ENCODE measurements around the gene PHLDB3.
"Not testable (repeated sequence)": the region's sequence is repeated elsewhere in the genome, so short reads cannot be mapped to it uniquely, and the experiment has no call there.

The PHLDB3 gene

DNA sequence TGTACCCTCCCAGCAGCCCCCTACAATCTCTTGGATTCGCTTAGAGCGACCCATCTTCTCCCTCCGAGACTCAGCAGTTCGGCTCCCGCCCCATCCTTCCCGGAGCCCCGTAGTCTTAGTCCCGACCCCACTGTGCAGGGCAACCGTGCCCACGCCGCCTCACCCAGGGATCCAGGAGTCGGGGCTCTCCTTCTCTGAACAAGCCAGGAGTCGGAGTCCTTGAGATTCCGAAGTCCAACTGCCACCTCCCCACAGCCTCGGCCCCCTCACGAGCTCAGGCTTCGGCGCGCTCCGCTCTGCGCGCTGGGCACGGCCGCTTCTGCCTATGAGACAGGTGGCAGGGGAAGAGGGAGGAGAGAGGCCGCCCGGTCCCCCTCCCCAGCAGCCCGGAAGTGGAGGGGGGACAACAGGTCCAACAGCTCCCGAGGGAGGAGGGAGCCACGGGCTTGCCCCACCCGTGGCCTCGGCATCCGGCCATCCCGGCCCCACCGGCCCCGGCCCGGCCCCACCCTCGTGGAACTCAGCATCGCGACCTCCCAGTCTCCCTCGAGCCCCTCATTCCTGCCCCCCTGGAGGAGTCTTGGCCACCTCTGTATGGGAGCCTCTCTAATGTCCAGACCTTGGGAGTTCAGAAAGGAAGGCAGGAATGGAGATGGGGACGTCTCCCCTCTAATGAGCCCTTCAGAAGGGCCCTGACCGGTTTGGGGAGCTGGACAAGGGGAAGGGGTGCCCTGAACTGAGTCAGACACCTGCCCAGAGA is at the start of gene PHLDB3:
PHLDB3 (minus strand) TSS at position 321 of the 760 bp plus-strand sequence. CDS start 628 bp downstream, outside the sequence.
- DNase-seq = peak; percentile 54

DNA sequence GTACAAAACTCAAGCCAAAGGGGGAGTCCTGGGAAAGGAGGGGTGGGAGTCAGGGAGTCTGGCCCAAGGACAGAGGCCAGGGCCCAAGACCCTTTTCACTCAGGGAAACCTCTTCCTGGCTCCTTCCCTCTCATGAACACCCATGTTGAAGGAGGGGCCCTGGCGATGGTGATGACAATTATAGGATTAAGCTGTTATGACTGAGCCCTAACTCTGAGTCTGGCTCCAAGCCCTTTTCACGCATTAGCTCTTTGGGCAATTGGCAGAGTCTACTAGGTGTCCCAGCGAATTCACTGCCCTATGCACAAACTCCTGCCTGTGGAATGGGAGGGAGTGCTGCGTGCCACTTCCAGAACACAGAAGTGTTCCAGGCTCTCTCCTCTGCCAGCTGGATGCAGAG is 49.1 kb upstream of the PHLDB3 start:
- DNase-seq = no peak

DNA sequence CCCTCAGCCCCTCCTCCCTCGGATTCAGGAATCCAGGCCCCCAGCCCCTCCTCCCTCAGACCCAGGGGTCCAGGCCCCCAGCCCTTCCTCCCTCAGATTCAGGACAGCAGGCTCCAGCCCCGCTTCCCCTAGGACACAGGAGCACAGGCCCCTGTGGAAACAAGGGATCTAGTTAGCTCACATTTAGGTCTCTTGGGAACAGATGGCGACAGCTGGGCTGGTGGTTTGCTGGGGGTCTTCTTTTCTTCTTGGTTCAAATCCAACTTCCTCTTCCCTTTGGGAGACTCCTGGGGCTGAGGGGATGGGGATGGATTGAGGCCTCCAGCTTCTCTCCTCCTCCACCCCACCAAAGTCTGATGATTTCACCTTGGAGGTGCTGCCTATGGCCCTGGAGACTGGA is 48.1 kb upstream of the PHLDB3 start:
- DNase-seq = peak; percentile 83

DNA sequence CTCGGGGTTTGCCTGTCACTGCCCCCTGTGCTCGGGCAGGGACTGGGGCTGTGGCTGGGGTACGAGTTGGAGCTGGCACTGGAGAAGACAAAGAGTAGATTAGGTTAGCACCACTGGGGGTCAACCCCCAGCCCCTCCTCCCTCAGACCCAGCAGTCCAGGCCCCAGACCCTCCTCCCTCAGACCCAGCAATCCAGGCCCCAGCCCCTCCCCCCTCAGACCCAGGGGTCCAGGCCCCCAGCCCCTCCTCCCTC is 47.6 kb upstream of the PHLDB3 start:
- no peak for DNase-seq

DNA sequence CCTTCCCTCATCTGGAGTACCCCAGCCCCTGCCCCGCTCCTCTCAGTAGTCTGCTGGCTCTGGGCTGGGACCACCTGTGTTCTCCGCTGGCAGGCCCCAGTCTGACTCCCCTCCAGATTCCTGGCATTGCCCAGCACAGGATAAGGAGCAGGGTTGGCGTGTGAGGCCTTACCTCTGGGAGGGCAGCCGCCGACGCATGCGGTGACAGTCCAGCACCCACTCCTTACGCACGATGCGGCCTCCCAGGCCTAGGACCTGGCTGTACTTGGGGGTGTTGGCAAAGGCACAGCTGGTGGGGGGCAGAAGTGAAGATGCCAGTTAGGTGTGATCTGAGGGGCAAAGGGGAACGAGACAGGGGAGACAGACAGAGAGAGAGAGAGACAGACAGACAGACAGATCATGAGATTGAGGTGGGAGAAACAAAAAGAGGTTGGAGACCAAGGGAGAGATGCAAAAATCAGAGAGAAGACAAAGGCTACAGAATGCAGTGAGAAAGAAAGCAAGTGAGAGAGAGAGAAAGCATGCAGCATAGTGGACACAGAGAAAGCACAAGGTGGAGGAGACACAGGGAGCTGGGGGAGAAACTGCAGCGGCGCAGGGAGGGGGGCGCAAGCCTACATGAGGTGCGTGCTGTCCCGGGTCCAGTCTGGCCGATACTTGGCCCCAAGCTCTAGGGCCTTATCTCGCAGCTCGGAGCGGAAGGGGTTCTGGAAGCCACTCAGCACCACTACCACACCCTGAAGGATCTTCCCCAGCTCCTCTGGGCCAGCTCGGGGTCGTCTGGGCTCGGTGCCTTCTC is 47.1 kb upstream of the PHLDB3 start:
- no peak for DNase-seq

DNA sequence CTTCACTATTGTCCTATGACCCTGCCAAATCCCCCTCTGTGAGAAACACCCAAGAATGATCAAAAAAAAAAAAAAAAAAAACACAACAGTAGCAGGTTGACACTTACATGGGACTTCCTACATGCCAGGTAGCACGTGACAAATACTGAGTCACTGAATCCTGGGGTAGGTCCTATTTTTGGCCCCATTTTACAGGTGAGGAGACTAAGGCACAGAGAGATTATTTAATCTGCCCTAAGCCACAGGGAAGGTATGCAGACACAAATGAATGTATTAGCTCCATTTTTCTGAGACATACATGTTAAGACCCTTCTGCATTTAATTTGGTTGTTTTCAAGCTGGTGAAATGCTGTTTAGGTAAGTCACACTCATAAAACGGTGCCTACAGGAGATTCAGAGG is 44.2 kb upstream of the PHLDB3 start:
- no peak for DNase-seq

DNA sequence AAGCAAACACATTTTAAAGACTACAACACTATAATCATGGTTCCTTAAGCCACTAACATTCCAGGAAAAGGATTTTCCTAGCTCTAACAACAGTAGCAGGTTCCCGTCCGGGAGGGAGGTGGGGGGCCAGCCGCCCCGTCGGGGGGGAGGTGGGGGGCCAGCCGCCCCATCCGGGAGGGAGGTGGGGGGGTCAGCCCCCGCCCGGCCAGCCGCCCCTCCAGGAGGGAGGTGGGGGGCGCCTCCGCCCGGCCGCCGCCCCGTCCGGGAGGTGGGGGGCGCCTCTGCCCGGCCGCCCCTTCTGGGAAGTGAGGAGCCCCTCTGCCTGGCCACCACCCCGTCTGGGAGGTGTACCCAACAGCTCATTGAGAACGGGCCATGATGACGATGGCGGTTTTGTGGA is 43.4 kb upstream of the PHLDB3 start:
- DNase-seq = not testable (repeated sequence)

DNA sequence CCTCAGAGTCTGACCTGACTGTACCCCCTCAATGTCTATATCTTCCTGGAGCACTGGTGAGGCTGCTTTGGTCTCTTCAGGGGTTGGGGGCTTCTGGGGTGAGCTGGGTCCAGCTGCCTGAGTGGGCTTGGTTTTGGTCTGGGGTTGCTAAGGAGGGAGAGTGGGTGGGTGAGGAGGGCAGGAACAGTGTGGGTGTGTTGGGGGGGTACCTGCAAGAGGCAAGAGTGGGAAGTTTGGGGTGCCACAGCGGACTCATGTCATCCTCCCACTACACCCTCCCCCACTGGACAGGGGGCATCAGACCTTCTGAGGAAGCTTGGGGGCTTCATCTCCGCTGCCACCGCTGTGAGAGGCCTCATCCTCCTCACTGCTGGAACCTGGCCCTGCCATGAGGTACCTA is 42.0 kb upstream of the PHLDB3 start:
- DNase-seq = no peak

DNA sequence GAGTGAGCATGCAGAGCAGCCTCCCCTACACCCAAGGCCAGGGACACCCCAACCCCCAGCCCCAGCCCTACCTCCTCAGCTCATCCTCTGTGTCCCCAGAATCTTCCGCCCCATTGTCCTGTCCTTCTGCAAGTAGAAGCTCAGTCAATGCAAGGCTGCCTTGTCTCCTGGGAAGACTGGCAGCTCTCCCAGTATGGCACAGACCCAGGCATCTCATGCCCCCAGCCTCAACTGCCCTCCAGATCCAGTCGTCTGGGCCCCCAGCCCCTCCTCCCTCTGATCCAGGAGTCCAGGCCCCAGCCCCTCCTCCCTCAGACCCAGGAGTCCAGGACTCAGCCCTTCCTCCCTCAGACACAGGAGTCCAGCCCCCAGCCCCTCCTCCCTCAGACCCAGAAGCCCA is 41.4 kb upstream of the PHLDB3 start:
- no peak for DNase-seq

DNA sequence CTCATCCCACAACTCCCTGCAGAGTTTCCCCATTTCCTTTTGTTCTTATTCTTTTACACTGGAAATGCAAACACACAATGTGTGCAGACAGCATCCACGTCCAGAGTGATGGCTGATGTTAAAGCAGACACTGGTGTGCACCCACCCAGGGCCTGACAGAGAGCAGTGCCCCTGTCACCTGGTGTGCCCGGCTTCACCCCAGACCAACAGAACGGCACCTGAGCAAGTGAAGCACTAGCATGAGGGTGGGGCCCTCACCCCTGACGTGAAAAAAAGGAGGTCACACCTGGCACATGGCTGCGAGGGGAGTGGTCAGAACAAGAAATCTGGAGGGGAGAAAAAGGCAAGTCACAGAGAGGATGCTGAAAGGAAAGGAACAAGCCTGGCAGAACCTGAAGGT is 40.7 kb upstream of the PHLDB3 start:
- DNase-seq = no peak

DNA sequence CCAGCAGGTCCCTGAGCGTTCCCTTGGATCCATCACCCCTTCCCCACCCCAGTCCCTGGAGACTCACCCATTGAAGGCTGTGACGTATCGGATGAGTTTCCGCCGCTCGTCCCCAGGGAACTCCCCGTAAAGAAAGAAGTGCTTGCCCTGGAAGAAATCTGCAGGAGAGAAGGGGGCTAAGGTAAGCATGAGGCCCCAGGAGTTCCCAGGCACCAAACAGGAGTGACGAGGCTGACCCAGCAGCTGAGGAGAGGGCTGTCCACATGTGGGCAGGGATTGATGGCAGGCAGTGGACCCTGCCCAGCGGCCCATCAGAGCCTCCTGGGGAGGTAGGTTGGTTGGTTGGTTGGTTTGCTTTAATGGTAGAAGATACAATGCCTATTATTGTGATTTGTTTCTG is 39.5 kb upstream of the PHLDB3 start:
- DNase-seq = no peak

DNA sequence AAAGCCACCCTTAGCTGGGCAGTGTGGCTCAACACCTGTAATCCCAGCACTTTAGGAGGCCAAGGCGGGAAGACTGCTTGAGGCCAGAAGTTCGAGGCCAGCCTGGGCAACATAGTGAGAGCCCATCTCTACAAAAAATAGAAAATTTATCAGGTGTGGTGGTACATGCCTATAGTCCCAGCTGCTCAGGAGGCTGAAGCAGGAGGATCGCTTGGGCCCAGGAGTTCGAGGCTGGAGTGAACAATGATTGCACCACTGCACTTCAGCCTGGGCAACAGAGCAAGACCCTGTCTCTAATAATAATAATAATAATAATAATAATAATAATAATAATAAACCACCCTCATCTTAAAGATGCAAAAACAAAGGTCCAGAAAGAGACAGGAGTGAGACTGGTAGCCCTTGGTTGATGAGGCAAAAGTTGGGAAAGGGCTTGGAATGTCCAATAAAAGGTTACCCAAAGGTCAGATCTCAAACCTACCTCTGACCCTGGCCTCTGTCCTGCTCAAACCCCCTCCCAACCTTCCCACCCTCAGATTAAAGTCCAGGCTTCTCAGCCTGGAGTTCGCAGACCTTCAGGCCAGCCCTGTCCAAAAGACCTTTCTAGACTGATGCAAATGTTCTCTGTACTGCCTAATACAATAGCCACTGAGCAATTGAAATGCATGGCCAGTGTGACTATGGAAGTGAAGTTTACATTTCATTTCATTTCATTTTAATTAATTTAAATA is 37.5 kb upstream of the PHLDB3 start:
- no peak for DNase-seq

DNA sequence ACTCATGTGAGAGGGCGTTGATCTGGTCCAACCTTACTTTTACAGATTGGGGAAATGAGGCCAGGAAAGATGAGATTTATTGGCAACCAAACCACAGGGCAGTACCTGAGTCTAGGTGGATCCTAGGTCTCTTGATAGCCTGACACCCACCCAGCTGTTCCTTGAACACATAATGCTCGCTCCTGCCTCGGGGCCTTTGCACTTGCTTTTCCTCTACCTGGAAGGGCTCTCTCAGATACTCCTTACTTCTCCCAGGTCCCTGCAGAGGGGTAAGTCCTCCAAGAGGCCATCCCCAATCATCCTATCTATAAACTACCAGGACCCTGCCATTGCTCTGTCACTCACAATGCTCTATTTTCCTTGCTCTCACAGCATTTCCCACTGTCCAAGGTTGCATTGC is 35.8 kb upstream of the PHLDB3 start:
- no peak for DNase-seq

DNA sequence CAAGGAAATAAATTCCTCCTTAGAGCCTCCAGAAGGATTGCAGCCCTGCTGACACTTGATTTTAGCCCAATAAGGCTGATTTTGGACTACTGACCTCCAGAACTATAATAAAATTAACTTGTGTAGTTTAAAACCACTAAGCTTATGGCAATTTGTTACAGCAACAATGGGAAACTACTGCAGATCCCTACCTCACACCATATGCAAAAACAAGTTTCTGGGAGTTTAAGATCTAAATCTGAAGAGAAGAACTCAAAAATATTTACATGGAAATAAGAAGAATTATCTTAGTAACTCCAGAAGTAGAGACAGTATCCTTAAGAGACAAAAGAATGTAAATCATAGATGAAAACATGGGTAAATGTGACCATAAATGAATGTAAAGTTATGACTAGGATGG is 34.4 kb upstream of the PHLDB3 start:
- DNase-seq = no peak

DNA sequence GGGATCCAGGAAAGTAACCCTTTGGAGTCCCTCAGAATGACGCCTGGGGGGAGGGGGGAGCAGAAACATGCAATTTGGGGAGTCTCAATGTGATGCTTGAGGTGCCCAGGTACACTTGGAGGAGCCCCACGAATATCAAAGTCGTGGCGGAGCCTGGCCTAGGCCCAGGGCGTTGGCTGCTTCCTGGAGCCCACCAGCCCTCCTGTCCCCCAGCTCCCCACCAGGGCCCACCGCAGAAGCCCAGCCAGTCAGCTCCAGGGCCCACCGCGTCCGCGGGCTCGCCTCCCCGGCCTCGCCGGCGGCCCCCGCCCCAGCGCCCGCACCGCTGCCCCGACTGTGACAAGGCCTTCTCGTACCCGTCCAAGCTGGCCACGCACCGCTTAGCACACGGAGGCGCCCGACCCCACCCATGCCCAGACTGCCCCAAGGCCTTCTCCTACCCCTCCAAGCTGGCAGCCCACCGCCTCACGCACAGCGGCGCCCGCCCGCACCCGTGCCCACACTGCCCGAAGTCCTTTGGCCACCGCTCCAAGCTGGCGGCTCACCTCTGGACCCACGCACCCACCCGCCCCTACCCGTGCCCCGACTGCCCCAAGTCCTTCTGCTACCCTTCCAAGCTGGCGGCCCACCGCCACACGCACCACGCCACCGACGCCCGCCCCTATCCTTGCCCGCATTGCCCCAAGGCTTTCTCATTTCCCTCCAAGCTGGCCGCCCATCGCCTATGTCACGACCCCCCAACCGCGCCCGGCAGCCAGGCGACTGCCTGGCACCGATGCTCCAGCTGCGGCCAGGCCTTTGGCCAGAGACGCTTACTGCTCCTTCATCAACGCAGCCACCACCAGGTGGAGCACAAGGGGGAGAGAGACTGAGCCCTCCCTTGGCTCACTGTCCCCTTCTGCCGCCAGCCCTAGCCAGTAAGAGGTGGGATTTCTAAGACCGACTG is 30.5 kb upstream of the PHLDB3 start:
- no peak for DNase-seq

DNA sequence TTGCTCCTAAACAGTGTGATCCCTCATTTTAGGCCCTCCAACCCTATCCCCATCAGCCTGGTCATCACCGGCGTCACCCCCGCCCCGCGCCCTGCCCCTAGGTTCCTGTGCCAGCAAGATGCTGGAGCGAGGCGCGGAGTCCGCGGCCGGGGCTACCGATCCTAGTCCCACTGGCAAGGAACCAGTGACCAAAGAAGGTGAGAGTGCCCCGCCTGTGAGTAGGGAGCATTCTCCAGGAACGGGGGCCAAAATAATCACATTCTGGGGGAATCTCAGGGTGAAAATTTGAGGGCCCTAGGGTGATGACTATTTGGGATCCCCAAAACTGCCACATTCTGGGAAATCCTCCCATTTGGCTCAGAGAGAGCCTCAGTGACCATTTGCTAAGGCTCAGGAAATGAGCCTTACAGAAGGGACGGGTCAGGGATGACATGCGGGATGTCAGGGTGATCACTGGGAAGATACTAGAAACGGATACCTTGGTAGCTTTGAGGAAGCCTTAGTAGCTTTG is 29.8 kb upstream of the PHLDB3 start:
- no peak for DNase-seq

DNA sequence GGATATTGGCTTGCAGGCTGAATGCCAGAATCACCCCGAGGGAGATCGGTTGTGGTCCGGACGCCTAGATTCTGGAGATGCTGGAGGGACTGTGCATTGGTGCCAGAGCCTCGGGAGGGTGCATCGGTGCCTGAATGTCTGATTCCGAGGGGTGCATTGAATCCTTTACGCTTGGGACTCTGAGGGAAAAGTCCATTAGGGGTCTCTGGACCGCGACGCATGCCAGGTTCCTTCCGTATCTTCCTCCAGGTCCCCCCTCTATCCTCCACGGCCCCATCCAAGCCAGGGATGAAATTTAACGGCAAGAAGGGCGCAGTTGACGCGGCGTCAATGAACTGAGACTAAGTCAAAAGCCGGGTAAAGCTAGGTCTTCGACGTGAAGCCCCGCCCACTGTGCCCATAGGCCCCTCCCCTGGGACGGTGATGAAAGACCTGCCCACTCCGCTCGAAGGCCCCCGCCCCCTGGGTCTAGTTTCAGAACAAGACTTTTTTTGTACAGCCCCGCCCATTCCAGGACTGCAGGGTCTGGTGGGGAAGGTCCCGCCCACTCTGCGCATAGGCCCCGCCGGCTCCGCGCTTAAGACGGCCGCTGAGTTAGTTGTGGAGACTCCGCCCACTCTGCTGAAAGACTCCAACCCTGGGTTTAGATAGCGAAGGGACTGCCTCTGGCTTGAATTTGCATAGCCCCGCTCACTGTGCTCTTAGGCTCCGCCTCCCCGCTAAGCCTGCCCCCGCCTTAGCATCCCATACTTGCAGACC is 29.2 kb upstream of the PHLDB3 start:
- DNase-seq = peak; percentile 93

DNA sequence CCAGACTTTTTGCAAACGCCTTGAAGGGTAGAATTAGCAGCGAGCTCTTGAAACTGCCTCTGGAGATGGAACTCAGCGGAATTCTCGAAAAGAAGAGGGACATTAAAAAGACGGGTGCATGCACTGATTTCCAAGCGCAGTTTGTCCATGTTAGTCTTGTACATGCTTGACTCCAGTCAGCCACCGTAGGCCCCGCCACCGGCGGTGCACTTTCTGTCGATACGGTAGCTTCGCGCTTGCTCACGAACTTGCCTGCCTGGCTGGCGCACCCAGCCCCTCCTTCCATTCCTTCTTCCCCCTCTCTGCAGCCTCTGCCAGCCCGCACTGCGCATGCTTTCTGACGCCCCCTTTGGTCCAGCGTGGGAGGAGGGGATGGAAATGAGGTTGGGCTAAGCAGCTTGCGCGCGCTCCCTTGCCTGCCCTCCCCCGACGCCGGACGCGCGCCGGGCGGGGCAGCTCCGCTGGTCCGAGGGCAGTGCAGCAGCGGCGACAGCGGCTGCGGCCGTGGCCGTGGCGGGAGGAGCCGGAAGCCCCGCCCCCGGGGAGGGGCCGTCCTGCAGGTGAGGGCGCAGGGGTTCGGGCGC is 28.5 kb upstream of the PHLDB3 start, which contains the start of gene ZNF575:
ZNF575 (plus strand) TSS at position 227 of the 584 bp plus-strand sequence. CDS start 1,235 bp downstream, outside the sequence.
- peak; percentile 91 for DNase-seq

DNA sequence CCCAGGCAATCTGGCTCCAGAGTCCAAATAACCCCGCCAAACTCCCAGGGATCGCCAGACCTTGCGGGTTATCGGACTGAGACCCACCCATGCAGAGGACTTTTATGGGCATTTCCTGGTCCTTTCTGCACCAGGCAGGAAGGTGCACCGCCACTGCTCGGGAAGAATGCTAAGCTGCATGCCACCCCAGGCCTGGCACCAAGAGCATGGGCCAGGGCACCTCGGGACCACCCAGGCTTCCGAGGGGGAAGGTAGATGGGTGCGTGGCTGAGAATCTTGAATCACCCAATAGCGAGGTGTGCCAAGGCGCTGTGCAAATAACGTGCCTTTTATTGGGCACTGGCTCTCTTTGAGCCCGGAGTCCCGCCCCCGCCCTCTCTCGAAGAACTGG is 28.0 kb upstream of the PHLDB3 start:
- no peak for DNase-seq

DNA sequence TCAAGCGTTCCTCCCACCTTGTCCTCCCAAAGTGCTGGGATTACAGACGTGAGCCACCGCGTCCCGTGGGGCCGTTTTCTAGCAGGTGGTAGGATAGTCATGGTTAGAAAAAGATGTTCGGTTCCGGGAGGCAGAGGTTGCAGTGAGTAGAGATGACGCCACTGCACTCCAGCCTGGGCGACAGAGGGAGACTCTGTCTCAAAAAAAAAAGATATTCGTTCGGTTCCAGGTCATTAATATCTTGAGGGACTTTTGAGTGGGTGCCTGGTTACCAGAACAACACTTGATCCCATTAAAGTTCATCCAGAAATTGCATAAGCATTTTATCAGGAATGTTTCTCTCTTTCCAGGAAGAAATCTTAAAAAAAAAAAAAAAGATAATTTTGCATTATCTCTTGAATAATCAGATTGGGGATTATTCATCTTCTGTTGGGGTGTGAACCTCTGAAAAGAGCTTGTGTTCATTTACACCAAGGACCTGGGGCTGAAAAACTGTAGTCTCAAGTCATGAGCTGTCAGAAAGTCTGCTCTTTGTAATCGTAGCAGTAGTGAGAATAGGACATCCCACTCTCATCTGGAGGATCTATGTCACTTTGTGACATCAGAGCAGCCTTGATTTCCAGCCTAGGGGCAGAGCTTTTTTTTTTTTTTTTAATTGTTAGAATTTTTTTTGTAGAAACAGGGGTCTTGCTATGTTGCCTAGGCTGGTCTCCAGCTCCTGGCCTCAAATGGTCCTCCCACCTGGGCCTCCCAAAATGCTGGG is 23.5 kb upstream of the PHLDB3 start:
- DNase-seq = peak; percentile 49

Measured in NCI-H2171 treated with DMSO at 0.1 percent for 48 hours (cell line).